GM12891 (cell line): ENCODE results near the gene RAB36. TPM values are rescaled to one million over a fixed set of nuclear protein-coding genes. Genes with fewer than 3 reads are reported as not detected.
A peak's percentile ranks its signal among the peaks of the same experiment; 100 is the strongest.

Experiments used
- DNase-seq: peaks from one replicate; pipeline ENCODE4 v3.0.0; 2011; ENCODE audit warnings: low spot score; ENCODE audit not compliant: insufficient read length
- FAIRE-seq: peaks from 2 replicates; lab custom pipeline; 2011; peaks lifted over from hg19 to GRCh38; lab: Jason Lieb, UNC
- PAX5 ChIP-seq: IDR thresholded peaks from 2 replicates; pipeline ENCODE4 v1.6.1; 2011; ENCODE audit warnings: low read length, moderate library complexity, mild to moderate bottlenecking; ENCODE audit not compliant: insufficient read depth, severe bottlenecking
- POLR2A ChIP-seq: IDR thresholded peaks from 2 replicates; pipeline ENCODE4 v1.6.1; 2011; ENCODE audit warnings: low read depth, low read length, control low read depth
- POLR2AphosphoS5 ChIP-seq: IDR thresholded peaks from 2 replicates; pipeline ENCODE4 v1.6.1; 2011; ENCODE audit warnings: low read depth, low read length, control low read depth
- POU2F2 ChIP-seq: IDR thresholded peaks from 2 replicates; pipeline ENCODE4 v1.6.1; 2011; ENCODE audit warnings: low read depth, mild to moderate bottlenecking, control low read depth, low read length, moderate library complexity
- SPI1 ChIP-seq: IDR thresholded peaks from 2 replicates; pipeline ENCODE4 v1.6.1; 2011; ENCODE audit warnings: low read depth, low read length, control low read depth
- TAF1 ChIP-seq: IDR thresholded peaks from 2 replicates; pipeline ENCODE4 v1.6.1; 2011; ENCODE audit warnings: low read depth, low read length, control low read depth
- polyA plus RNA-seq: library from polyadenylated mRNA; unstranded; fragments of >200 nt; gene quantifications from one replicate; pipeline ENCODE4 v1.2.1, GENCODE V29; 2012; ENCODE audit warnings: low read depth, missing spikeins, inconsistent platforms; ENCODE audit not compliant: missing spikeins

RAB36 gene, protein sequence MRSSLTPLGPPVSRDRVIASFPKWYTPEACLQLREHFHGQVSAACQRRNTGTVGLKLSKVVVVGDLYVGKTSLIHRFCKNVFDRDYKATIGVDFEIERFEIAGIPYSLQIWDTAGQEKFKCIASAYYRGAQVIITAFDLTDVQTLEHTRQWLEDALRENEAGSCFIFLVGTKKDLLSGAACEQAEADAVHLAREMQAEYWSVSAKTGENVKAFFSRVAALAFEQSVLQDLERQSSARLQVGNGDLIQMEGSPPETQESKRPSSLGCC
- polyA plus RNA-seq, result 0.15 TPM

DNA sequence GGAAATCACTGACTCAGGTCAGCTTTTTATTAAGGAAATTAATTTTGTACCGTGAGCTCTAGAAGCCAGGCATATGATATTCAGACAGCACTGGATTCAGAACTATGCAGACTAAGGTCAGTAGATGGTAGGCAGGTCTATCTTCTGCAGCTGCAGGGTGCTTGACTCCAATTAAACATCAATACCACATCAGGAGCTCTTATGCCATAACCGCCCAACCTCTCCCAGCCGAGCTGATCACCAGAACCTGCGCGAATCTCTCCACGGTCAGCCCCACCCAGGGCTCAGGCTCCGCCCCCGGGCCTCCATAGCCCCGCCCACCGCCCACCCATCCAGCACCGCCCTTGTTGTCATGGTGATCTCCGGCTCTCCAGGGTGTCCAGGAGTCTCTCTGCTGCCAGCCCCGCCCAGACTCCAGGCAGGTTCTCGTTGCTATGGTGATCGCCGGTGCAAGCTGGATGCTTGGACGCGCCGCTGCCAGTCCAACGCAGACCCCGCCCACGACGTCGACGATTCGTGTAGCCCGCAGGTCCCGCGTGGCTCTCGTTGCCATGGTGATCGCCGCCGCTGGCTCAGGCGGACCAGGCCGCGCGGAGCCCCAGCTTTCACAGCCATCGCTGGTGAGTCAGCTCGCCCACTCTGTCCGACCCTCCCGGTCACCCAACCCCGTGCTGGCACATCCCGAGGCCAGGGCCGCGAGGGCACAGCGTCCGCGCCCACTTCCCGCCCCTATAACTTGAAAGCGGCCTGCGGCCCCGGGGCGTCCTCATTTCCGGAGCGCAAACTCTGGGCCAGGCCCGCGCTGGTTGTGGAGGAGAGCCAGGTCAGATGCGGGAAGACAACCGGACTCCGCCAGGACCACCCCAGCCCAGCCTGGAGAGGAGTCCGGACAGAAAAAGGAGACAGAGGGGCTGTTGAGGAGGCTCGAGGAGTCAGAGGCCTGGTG is at the start of gene RAB36:
RAB36 (plus strand) TSS at position 546 of the 946 bp plus-strand sequence. CDS start 1,140 bp downstream, outside the sequence.
- DNase-seq, result peak; percentile 86
- peak; percentile 93 for FAIRE-seq
- no peak for TF ChIP-seq TAF1
- TF ChIP-seq SPI1, result no peak
- no peak for TF ChIP-seq POLR2AphosphoS5
- no peak for TF ChIP-seq POU2F2
- no peak for TF ChIP-seq PAX5
- TF ChIP-seq POLR2A, result no peak

DNA sequence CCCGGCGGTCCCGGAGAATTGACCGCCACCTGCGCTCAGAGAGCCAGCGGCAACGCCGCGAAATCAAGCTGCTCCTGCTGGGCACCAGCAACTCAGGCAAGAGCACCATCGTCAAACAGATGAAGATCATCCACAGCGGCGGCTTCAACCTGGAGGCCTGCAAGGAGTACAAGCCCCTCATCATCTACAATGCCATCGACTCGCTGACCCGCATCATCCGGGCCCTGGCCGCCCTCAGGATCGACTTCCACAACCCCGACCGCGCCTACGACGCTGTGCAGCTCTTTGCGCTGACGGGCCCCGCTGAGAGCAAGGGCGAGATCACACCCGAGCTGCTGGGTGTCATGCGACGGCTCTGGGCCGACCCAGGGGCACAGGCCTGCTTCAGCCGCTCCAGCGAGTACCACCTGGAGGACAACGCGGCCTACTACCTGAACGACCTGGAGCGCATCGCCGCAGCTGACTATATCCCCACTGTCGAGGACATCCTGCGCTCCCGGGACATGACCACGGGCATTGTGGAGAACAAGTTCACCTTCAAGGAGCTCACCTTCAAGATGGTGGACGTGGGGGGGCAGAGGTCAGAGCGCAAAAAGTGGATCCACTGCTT is 49.4 kb upstream of the RAB36 start:
- FAIRE-seq (no peak), DNase-seq (no peak)
- no peak for TF ChIP-seq TAF1
- no peak for TF ChIP-seq POLR2A
- TF ChIP-seq POLR2AphosphoS5, result no peak
- no peak for TF ChIP-seq SPI1
- TF ChIP-seq PAX5, result no peak
- no peak for TF ChIP-seq POU2F2

DNA sequence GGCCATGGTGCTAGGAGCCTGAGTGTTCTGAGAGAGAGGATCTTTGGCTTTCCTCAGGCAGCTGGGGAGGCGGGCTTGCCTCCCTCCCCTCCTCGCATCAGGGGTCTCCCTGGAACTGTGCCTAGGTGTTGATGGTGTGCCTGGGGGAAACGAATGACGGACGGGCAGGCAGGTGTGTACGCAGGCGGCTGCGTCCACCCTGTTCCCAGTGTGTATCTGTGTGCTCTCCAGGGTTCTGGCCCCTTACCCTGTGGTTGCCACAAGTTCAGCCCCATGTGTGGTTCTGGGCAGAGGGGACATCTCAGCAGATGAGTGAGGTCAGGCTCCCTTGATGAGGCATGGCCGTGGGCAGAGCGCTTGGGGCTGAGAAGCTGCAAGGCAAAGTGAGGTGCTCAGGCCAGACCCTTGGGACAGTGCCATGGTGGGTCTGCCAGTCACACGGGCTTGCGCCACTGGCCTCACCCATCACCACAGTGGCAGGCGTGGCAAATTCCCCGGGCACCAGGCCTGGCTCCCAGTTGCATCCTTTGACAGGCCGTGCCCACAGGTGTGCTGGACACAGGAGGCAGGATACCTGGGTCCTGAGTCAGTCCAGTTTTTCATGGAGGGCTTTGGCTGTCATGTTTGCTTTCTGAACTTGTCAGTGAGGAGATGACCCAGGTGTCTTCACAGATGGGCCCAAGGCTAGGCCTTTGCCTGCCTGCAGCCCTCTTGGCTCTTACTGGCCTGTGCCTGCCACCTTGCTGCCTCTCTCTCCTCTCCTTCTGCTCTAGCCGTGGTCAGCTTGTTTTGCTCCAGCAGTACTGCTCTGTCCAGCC is 47.7 kb upstream of the RAB36 start:
- no peak for FAIRE-seq
- TF ChIP-seq POU2F2 (no peak), POLR2A (no peak), TAF1 (no peak), POLR2AphosphoS5 (no peak), SPI1 (no peak), PAX5 (no peak)
- DNase-seq, result no peak

DNA sequence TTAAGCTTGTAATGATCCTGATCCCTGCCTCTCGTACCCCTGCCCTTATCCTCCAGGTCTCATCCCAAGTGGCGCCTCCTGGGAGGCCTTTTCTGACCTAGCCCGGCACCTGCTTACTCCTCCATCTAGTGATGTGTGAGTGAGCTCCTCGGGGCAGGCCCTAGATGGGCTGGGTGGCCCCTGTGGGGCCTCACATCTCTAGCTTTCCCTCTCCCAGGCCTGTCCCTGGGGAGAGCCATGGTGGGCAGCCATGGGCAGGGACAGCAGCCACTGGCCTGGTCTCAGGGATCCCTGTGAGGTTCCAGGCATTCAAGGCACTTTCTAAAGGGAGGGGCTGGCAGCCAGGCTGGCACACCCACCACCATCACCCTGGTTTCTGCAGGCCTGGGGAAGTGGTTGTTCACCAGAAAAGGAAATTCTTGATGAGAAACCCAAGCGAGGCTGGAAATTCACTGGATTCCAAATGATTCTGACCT is 47.0 kb upstream of the RAB36 start:
- DNase-seq, result no peak
- no peak for TF ChIP-seq TAF1
- FAIRE-seq, result no peak

DNA sequence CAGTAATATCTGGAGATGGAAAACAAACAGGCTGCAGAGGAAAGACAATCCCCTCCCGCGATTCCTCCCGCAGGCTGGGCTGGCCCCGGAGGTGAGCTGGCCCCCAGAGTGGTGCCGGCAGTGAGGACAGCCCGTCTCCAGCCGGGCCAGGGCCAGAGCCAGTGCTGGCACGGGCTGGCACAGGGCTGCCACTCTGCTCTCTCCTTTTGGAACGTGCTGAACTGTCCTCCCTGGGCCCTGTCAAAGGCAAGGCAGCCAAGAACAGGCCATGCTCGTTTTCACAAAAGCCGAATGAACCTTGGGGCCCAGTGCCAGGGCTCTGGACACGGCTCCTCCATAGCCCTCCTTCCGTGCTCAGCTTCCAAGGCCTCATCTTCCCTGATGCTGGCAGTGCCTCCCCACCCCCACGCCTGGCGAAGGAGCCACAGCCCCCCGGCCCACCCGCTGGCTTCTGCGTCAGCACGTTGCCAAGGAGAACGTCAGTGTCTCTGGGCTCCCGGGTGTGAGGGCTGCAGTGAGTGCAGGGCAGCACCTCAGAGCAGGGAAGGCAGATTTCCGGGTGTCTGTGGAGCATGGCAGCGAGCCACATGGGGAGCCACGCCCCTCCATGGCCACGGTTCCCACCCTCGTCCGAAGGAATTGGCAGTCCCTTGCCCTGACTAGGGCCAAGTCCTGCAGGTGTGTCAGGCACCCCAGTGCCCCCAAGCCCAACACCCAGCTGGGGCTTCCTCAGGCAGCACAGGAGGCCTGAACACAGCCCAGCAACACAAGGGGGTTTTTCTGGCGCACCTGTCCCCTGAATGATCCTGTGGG is 46.4 kb upstream of the RAB36 start:
- no peak for TF ChIP-seq TAF1
- no peak for TF ChIP-seq POLR2A
- TF ChIP-seq POLR2AphosphoS5, result no peak
- no peak for TF ChIP-seq POU2F2
- no peak for TF ChIP-seq PAX5
- TF ChIP-seq SPI1, result no peak
- FAIRE-seq (no peak), DNase-seq (no peak)

DNA sequence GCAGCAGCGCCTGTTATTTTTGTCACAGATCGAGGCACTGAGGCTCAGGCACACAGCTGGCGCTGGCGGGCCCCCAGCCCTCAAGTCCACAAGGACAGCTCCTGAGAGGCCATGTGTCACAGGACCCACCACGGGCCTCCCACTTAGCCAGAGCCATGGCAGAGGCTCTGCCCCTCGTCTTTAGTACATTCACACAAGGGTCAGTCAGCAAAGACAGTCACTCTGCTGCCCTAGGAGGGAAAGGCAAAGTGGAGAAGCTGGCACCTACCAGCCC is 45.8 kb upstream of the RAB36 start:
- TF ChIP-seq SPI1, result no peak
- no peak for TF ChIP-seq POU2F2
- no peak for TF ChIP-seq POLR2AphosphoS5
- TF ChIP-seq TAF1, result no peak
- TF ChIP-seq POLR2A, result no peak
- FAIRE-seq, result no peak
- DNase-seq, result no peak

DNA sequence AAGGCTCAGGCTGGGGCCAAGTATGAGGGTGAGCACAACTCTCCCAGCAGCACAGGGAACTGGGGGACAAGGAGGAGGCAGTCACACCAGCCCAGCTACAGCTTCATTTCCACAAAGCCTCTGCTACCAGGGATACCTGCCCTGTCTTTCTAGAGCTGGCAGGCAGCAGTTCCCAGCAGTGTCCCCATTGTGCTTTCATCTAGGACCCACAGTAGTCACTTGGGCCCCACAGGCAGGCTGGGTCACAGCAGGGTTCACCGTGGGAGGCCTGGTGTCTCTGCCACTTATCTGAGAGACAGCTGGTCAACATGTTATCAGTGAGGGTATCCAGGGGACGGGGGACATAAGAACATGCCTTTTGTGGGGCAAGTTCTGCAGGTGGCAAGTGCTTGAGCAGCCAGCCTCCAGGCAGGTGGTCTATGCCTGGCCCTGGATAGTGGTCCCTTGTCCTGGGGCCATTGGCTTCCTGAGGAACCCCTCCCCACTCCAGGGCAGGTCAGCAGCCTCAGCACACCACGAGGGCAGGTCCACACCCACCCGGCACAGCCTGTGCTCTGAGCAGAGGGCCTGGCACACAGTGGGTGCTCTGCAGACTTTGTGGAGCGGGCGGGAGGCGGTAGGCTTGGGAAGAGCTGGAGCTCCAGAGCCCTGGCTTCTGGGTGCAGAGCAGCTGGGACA is 45.0 kb upstream of the RAB36 start:
- TF ChIP-seq TAF1, result no peak
- TF ChIP-seq PAX5, result no peak
- no peak for TF ChIP-seq POU2F2
- TF ChIP-seq POLR2A, result no peak
- TF ChIP-seq SPI1, result no peak
- no peak for TF ChIP-seq POLR2AphosphoS5

DNA sequence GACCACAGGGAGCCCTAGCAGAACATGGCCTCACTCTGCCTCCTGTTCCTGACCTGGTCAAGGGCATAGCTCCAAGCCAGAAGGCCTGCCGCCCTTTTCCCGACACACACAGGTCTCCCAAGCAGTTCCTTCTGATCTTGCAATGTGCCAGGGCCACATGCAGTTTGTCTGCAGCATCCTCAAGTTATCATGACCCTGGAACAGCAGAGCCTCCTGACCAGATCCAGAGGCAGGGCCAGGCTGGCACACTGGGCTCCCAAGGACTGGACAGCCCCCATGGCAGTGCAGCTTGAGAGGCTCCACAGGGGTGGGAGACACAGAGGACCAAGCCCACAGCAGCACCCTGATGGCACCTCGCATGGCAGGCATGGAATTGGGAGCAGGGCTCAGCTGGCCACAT is 43.8 kb upstream of the RAB36 start:
- TF ChIP-seq POLR2AphosphoS5, result no peak
- no peak for TF ChIP-seq POLR2A
- TF ChIP-seq TAF1, result no peak
- TF ChIP-seq POU2F2, result no peak
- TF ChIP-seq SPI1, result no peak
- TF ChIP-seq PAX5, result no peak
- FAIRE-seq, result no peak

More for the DNA sequence above, 45.0 kb upstream of the RAB36 start:
- FAIRE-seq, result no peak
- no peak for DNase-seq

More for the DNA sequence above, 43.8 kb upstream of the RAB36 start:
- no peak for DNase-seq
